Effector CD4-positive, alpha-beta T cell (primary cell): ENCODE data around the gene MAFB.

ENCODE experiments used
- DNase-seq: peaks from one replicate; pipeline ENCODE4 v3.0.0-alpha.2; 2020

Gene MAFB

GRCh38 chr20:40681165-40681564 lies 7.9 kb downstream of the MAFB start:
- DNase-seq: no peak

GRCh38 chr20:40680161-40680959 lies 8.7 kb downstream of the MAFB start:
- no peak for DNase-seq

DNA sequence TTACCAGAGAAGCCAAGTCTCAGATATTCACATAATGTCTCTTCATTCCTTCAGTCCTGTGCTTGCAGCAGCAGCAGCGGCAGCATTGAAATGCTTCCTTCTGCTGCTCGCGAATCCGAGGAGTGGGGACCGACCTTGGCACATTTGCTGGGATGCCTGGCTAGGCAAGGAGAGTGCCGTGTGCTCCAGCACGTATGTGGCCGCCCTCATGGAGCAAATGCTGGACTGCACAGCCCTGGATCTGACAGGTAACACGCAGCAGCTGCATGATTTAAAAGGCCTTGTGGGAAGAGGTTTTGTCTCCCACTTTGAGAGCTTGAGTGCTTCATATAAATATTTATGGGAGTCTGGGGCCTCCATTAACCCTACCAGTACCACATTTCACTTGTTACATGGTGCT lies 9.9 kb downstream of the MAFB start:
- DNase-seq: no peak

GRCh38 chr20:40678286-40678875 lies 10.7 kb downstream of the MAFB start:
- DNase-seq: no peak

DNA sequence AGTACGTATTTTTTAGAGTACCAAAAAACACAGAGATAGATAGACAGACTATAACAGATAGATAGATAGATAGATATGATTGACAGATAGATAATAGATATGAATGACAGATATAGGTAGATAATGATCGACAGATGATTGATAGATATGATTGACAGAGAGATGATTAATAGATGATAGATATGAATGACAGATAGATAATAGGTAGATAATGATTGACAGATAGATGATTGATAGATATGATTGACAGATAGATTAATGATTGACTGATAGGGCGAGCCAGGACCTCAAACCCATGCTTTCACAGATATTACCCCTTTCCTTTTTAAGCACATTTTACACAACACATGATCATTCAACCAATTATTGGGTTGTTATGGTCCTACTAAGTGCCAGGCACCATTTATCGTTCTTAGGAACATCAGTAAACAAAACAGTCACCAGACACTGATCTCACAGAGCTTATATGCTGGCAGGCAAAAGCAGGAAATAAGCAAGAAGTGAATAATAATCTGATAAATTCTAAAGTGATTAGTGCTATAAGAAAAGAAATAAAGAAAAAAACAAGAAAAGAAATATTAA lies 11.6 kb downstream of the MAFB start:
- no peak for DNase-seq

DNA sequence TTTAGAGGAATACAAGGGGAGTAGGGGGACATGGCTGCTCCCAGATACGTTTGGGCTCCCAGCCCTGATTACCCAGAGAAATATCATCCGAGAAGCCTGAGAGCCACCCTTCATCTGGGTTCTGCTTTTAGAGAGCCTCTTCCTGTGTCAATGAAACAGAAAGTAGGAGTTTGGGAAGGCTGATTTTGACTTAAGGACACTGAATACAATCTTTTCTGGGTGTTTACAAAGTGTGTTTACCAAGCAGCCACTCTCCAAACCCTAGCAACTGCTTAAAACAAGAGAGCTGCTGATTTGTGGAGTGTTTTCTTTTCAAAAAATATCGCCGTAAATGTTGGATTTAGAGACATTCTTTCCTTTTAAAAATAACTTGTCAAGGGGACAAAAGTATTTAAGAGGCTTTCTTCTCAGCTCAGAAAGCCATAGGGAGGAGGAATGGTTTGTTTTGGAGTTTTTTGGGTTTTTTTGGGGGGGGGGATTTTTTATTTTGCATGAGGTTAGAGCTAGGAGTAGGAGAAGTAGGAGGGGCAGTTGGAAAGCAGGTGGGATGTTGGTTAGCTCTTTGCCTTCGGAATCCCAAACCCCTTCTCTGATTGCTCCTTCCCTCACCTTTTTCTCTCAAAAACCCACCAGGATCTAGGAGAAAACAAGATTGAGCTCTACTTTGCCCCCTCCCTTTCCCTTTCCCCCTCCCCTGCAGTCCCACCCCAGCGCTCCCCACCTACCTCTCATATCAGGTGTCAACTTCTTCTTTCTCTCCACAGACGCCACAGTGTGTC lies 12.4 kb downstream of the MAFB start:
- no peak for DNase-seq

DNA sequence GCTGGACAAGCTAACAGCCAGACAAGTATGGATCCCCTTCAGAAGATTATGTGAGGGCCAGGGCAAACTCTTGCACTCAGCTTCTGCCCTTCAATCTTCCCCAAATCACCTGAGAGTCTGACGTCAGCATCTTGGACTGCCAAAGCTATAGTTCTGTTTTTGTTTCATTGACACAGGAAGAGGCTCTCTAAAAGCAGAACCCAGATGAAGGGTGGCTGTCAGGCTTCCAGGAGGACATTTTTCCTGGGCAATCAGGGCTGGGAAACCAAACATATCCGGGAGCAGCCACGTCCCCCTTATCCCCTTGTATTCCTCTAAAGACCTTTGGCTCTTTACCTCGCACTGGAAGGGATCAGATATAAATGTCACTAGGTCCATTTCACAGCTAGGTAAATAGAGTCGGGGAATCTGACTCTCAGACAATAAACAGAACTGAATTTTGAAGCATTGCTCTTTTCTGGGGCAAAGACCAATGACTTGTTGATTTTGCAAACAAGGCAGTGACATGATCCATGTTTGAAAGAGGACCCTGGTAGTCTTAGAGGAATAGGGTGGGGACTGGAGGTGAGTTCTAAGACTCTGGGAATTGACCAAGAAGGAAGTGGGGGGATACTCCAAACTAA lies 13.3 kb downstream of the MAFB start:
- no peak for DNase-seq

DNA sequence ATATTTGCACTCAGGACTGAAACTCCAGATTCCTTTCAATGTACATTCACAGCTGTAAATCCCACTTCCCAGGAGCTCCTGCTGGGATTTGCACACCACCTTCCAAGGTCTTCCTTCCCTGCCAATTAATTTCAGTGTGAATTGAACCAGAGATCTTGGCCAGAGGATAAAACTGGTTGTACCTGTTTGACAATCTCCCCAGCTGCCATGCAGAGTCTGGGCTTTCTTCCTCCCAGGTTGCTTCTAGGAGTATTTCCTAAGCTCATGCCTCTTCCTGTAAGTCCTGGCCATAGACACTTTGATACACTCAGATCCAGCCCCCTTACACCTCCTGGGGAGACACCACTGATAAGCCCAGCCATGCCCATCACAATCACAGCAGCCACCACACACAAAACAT lies 15.6 kb downstream of the MAFB start:
- no peak for DNase-seq

DNA sequence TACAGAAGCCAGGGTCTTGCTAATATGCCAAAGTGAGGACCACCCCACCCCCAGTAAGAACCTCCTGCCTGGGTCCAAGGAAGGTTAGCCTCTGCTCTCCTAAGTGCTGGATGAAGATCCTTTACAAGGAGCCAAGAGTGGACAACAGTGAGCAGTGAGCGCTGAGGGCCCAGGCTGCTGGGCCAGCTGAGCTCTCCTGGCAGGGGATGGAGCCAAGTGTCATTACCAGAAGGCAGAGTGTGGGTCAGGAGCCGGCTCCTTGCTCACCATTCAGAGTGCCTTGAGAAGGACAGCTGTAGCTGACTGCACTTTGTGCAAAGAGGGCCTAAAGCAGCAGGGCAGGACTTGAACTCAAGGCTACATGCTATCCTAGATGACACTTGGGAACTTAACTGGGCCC lies 16.9 kb downstream of the MAFB start:
- DNase-seq: no peak

- no peak for DNase-seq
These were observed 18.8 kb downstream of the MAFB start for GRCh38 chr20:40670253-40670652.

DNA sequence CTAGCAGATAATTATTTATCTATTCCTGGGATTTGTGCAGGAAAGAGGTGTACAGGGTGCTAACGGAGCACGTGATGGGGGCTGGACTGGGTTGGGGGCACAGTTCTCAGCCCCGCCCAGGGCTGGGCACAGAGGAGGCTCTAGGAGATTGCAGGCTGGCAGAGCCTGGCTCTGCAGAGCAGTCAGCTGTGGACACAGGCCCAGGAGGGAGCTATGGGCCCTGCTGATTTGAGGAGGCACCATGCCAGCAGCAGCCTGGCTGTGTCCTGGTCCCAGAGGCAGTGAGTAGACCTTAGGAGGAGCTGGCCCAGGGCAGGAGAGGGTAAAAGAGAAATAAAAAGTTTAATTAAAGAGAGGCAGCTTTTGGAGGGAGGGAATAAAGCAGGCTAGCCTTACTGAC lies 19.3 kb downstream of the MAFB start:
- no peak for DNase-seq

- no peak for DNase-seq
These were observed 20.4 kb downstream of the MAFB start for GRCh38 chr20:40668449-40669228.

GRCh38 chr20:40667503-40667902 lies 21.5 kb downstream of the MAFB start:
- DNase-seq: no peak

- no peak for DNase-seq
These were observed 22.7 kb downstream of the MAFB start for GRCh38 chr20:40666336-40666735.

DNA sequence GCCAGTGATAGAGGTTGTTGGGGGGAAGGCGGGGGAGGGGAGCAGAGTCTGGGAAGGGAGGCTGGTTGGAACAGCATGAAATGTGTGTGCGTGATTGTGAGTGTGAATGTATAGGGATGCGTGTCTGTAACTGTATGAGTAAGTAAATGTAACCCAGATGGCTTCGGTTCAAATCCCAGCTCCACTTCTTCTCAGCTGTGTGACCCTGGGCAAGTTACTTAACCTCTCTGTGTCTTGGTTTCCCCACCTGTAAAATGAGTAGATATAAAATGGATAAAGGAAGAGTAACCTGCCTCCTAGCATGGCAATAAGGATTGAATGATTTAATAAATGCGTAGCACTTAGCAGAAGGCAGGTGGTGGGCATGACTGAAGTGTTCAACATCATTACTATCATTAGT lies 24.1 kb downstream of the MAFB start:
- no peak for DNase-seq

GRCh38 chr20:40663991-40664880 lies 24.8 kb downstream of the MAFB start:
- DNase-seq: no peak

GRCh38 chr20:40663304-40663790 lies 25.7 kb downstream of the MAFB start:
- no peak for DNase-seq

DNA sequence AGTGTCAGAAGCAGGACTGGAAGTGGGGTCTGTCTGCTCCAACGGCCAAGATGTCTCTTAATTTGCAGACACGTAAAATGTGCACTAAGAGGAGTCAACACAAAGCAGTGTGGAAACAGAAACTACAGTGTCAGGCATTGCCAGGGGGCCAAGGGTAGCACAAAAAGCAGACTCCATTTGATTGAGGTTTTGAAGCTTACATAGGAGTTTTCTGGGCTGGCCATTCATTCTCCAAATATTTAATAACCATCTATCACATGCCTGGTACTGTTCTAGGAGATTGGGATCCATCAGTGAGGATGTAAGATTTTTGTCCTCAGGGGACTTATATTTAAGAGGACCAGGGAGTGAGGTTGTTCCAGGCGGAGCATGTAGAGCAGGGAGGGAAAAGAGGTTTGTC lies 29.5 kb downstream of the MAFB start:
- no peak for DNase-seq

GRCh38 chr20:40658509-40658908 lies 30.5 kb downstream of the MAFB start:
- DNase-seq: no peak

DNA sequence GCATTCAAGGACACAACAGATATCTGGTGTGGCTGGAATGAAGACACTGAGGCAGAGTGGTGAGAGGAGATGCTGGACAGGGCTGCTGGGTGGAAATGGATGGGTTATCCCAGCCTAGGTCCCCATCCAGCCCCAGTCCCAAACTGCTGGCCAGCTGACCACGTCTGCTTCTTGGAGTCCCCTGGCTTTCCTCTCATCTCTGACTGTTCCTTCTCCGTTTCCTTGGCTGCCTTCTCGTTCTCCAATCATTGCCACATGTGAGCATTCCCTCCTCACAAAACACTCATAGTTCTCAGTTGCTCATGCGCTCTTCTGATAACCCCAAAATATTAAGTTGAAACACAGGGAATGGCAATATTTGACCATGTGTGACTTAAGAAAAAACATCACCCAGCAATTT lies 31.5 kb downstream of the MAFB start:
- DNase-seq: no peak

DNA sequence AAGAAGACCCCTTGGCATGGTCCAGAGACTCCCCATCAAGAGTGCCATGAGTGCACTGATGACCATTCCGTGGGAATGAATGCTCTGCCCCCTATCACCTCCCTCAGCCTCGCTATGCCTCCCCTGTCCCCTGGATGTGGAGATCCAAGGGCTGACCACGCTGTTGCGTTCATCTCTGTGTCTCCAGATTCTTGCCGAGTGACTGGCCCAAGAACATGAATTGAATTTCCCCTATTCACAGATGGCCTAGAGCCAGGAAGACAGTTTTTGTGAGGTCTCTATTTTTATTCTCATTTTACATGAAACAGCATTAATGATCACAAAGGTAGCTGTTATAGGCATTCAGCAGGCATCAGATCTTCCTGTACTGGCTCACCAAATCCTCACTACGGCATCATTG lies 33.6 kb downstream of the MAFB start:
- DNase-seq: no peak
